SK-N-MC (cell line): ENCODE measurements around the gene DNAJB11.
"Not testable (repeated sequence)": the region's sequence is repeated elsewhere in the genome, so short reads cannot be mapped to it uniquely, and the experiment has no call there.

Source experiments
- DNase-seq: peaks from one replicate; pipeline ENCODE4 v3.0.0-alpha.2; 2011; ENCODE audit warnings: low read depth, low spot score
- H3K27ac ChIP-seq: fragments of 200-600 bp; sonication (generic); 2 replicates; pipeline ENCODE4 v1.5.1; 2016; ENCODE audit warnings: mixed run types
- H3K36me3 ChIP-seq: fragments of 200-600 bp; sonication (generic); 2 replicates; pipeline ENCODE4 v1.6.1; 2017; ENCODE audit warnings: antibody characterized with exemption, low read length, mixed read lengths; ENCODE audit not compliant: insufficient read depth
- H3K4me3 ChIP-seq: fragments of 200-600 bp; sonication (generic); 2 replicates; pipeline ENCODE4 v1.5.1; 2016
- H3K9ac ChIP-seq: fragments of 200-600 bp; sonication (generic); 2 replicates; pipeline ENCODE4 v1.8.0; 2017; ENCODE audit warnings: mixed run types, mixed read lengths; ENCODE audit not compliant: insufficient read length
- H3K9me3 ChIP-seq: fragments of 200-600 bp; sonication (generic); 2 replicates; pipeline ENCODE4 v1.6.1; 2017; ENCODE audit warnings: low read depth, mild to moderate bottlenecking, antibody characterized with exemption, low read length, moderate library complexity, mixed read lengths
- EZH2 ChIP-seq: fragments of 200-600 bp; sonication (generic); IDR thresholded peaks from one replicate; pipeline ENCODE4 v1.6.1; 2017; ENCODE audit warnings: antibody characterized with exemption
- FOXP2 ChIP-seq: optimal IDR thresholded peaks from 2 replicates; pipeline ENCODE3; 2011; ENCODE audit warnings: mild to moderate bottlenecking, moderate library complexity; ENCODE audit not compliant: insufficient read depth; ENCODE audit errors: extremely low read length, control extremely low read depth
- POLR2AphosphoS5 ChIP-seq: IDR thresholded peaks from 2 replicates; pipeline ENCODE4 v1.6.1; 2012; ENCODE audit warnings: mild to moderate bottlenecking, low read depth, low read length, borderline replicate concordance

DNAJB11 gene

DNA sequence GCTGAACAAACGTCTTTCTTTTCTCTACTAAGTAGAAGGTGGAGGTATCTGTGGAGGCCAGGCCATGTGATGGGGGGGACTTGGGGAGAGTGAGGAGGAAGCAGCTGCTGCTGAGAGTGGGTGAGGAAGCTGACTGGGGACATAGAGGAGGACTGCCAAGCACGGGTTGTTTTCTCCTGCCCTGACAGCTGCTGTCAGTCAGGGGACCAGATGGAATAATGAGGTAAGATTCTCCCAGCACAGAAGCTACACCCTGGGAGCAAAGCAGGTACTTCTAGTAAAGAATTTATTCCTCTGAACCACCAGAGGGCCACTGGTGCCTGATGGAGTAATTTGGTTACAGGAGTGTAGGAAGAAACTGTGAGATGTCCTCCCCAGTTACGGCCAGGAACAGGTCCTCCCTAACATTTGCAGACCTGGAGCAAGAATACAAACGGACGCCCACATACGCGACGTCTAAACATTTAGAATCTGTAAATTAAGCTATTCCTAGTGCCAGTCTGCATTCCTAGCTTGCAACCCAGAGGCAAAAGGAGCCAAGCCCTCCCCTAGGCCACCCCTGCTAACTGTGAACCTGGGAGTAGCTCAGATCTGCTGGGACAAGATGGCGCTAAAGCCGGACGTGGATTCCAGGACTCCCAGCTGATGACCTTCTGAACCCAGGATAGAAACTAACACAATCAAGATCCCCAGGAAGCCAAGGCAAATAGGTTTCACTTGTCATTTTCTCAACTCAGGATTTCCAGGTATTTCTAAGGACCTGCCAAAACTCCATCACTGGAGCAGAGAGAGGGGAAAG lies 41.1 kb upstream of the DNAJB11 start:
- Histone ChIP-seq H3K4me3 (no peak overlapping the region), H3K36me3 (no peaks in the 10 kb centered on the region), H3K9me3 (no peaks in the 10 kb centered on the region), H3K27ac (no peak overlapping the region), H3K9ac (no peak overlapping the region)
- DNase-seq: no peak
- TF ChIP-seq EZH2 (no peak), POLR2AphosphoS5 (no peak), FOXP2 (no peak)

DNA sequence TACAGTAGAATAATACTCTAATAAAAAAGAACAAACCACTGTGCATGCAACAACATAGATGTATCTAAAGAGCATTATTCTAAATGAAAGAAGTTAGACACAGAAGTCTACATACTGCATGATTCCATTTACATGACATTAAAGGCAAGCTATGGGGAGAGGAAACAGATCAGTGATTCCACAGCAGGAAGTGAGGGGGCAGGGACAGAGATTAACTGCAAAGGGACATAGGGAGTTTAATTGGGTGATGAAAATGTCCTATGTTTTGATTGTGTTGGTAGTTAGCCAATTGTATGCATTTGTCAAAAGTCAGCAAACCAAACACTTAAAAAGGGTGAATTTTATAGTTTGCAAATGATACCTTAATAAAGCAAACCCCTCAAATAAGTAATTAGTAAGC lies 40.1 kb upstream of the DNAJB11 start:
- no peaks in the 10 kb centered on the region for H3K9me3 ChIP-seq
- H3K9ac ChIP-seq: no peak overlapping the region
- H3K36me3 ChIP-seq: no peaks in the 10 kb centered on the region
- no peak for DNase-seq
- H3K4me3 ChIP-seq: no peak overlapping the region
- TF ChIP-seq POLR2AphosphoS5 (no peak), FOXP2 (no peak), EZH2 (no peak)
- no peak overlapping the region for H3K27ac ChIP-seq

DNA sequence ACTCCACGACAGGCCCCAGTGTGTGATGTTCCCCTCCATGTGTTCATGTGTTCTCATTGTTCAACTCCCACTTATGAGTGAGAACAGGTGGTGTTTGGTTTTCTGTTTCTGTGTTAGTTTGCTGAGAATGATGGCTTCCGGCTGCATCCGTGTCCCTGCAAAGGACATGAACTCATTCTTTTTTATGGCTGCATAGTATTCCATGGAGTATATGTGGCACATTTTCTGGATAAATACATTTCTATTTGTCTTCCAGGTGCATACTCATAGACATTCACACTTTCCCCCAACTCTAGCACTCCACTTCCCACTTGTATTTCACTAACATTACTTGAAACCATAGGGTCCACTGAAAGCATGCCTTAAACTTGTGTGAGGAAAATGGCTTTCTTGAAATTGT lies 38.8 kb upstream of the DNAJB11 start:
- not testable (repeated sequence) for H3K9ac ChIP-seq, H3K36me3 ChIP-seq, H3K4me3 ChIP-seq, H3K27ac ChIP-seq, H3K9me3 ChIP-seq, DNase-seq

DNA sequence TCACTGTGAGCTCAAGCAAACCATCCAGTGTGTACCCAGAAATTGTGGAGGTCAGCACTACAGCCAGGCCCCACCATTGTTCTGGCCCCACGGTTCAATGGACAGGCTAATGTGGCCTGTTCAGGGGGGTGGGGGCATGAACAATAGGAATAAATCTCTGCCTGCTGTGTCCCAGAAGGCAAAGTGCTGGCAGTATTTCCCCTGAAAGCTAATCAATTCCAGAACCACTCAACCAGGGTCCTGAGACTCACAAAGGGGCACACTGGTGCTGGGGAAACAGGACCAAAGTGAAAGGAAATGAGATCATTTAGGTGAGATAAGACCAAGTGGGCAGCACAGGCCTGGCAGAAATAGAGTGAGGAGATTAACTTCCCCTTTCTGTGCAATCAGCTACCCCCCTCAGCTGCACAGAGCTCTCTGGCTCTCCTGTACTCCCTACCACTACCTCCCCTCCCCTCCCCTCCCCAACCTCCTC lies 37.9 kb upstream of the DNAJB11 start:
- H3K9ac ChIP-seq: no peak overlapping the region
- no peaks in the 10 kb centered on the region for H3K9me3 ChIP-seq
- no peak for DNase-seq
- TF ChIP-seq EZH2 (no peak), POLR2AphosphoS5 (no peak), FOXP2 (no peak)
- no peak overlapping the region for H3K27ac ChIP-seq
- H3K4me3 ChIP-seq: no peak overlapping the region
- no peaks in the 10 kb centered on the region for H3K36me3 ChIP-seq

DNA sequence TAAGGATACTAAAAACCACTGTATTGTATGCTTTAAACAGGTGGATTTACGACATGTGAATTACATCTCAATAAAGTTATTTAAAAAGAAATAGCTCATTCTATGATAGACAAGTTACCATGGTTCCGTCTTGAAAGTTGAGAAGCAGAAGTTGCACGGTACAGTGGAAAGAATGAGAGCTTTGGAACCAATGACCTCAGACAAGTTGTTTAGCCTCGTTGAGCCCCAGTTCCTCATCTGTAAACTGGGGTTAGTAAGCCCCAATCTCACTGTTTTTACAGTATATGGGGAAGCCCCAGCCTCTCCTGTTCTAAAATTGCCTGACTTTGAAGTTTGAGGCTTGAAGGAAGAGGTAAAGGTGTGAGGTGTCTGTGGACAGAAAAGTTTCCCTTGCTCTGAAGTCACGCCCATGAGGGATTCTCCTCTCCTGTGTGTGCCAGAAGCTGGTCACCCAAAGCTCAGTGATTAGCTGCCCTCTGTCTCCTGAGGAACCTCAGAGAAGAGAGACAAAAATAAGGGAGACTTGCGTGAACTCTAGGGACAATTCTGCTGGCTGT lies 36.3 kb upstream of the DNAJB11 start:
- no peaks in the 10 kb centered on the region for H3K9me3 ChIP-seq
- TF ChIP-seq POLR2AphosphoS5 (no peak), FOXP2 (no peak), EZH2 (no peak)
- H3K9ac ChIP-seq: no peak overlapping the region
- no peaks in the 10 kb centered on the region for H3K36me3 ChIP-seq
- no peak overlapping the region for H3K4me3 ChIP-seq
- no peak for DNase-seq
- H3K27ac ChIP-seq: no peak overlapping the region

DNA sequence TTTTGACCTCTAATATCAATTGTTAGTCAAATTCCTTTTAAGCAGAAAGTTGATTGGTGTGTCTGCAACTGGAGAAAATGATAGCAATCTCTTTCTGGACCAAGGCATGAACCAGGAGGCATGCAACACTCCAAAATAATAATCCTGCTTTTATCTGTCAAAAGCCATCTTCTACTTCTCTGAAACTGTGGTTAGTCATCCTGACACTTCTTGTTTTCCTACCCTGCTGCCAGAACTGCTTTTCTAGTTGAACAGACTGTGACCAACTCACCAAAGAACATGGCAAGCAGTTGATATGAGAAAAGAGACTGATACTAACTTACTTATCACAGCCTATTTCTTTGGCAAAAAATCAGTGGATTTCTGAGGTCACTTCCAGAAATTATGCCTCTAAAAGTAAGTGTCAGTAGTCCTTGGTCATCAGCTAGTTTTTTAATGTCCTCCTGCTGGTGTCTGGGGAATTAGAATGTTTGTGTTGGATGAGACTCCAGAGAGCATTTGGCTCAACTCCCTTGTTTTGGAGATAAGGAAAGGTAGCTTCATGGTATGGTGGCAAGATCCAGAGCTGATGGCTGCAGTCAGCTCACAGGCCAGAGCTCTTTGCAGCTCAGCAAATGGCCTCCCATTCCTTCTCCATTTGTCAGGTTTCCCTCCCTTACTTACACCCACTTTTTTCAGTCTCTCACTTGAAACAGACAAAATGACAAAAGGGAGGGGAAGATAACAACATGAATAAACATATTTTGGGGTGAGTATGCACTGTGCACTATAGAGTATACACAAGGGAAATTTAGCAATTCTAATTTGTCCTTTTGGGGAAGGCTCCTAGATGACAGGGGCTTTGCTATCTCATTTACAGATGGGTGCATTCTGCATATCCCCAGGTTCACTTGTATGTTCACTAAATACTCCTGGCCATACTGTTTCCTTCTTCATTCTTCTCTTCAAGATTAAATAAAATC lies 33.4 kb upstream of the DNAJB11 start:
- Histone ChIP-seq H3K9ac (no peak overlapping the region), H3K27ac (no peak overlapping the region), H3K9me3 (no peaks in the 10 kb centered on the region), H3K4me3 (no peak overlapping the region), H3K36me3 (no peaks in the 10 kb centered on the region)
- TF ChIP-seq FOXP2: no peak
- no peak for TF ChIP-seq EZH2
- TF ChIP-seq POLR2AphosphoS5: no peak
- DNase-seq: no peak

DNA sequence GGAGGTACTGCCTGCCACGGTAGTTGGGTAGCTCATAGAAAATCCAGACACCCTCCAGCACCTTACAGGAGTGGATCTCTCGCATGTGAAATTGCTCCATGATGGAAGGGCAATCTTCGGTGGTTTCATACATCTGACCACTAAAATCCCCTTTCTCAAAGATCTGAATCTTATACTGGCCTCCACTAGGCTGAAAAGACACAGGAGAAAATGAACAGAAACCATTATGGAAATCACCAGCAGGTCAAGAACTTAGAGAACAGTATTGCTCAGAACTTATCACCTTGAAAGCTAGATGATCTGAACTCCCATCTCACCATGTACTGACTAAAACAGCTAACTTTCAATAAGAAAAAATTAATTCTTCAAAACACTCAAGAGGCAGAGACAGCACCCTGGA lies 31.7 kb upstream of the DNAJB11 start:
- Histone ChIP-seq H3K36me3 (no peaks in the 10 kb centered on the region), H3K27ac (no peak overlapping the region), H3K4me3 (no peak overlapping the region), H3K9ac (no peak overlapping the region), H3K9me3 (no peaks in the 10 kb centered on the region)
- TF ChIP-seq EZH2: no peak
- no peak for TF ChIP-seq POLR2AphosphoS5
- TF ChIP-seq FOXP2: no peak
- DNase-seq: no peak

DNA sequence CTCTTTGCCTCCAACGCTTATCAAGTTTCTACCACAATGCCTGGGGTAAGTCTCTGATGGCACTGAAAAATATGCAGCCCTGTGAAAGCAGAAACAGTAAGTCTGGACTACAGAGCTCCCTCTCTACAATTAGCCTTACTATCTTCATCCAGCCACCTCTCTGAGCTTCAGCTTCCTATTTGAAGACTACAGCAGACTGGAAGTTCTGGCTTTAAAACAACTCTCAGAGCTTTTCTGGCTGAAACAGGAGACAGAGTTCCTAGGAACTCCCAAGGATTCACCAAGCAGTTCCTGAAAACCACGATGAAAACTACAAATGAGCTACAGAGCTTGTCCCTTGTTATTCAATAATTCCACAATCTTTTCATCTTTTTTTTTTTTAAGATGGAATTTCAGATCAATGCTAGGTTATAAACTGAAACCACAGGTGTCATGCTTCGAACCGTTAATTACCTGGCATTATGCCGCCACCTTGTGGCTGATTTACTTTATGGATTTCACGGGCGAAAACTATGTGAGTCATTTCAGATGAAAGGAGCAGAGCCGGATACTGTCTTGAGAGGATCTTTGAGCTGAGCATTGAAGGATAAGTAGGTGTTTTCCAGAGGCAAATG lies 30.2 kb upstream of the DNAJB11 start:
- no peak overlapping the region for H3K4me3 ChIP-seq
- no peak for TF ChIP-seq EZH2
- TF ChIP-seq POLR2AphosphoS5: no peak
- no peak for TF ChIP-seq FOXP2
- H3K36me3 ChIP-seq: 0 out of 2 replicates have a peak, but pooled peaks cover 7% of the 10 kb centered on the region
- peak; percentile 59 for DNase-seq
- no peak overlapping the region for H3K9ac ChIP-seq
- no peak overlapping the region for H3K27ac ChIP-seq
- H3K9me3 ChIP-seq: no peaks in the 10 kb centered on the region
